GM19193 (cell line): ENCODE data around the gene PRLR.

Source experiments
- POLR2A ChIP-seq: IDR thresholded peaks from 4 replicates; pipeline ENCODE4 v1.6.1; 2011; ENCODE audit not compliant: insufficient read depth, insufficient read length; ENCODE audit errors: extremely low read depth

PRLR gene

DNA sequence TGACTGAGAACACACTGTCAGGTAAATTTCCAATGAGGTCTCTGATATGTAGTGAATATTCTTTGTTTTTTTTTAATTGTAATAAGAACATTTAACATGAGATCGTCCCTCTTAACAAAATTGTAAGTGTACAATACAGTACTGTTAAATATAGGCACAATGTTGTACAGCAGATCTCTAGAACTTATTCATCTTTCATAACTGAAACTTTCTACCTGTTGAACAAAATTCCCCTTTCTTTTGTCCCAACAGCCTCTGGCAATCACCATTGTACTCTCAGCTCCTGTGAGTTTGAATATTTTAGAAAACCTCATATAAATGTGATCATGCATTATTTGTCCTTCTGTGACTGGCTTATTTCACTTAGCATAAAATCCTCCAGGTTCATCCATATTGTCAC lies 10.6 kb upstream of the PRLR start:
- no peak for TF ChIP-seq POLR2A

- TF ChIP-seq POLR2A: no peak
Measured at GRCh38 chr5:35239911-35240610, 9.8 kb upstream of the PRLR start.

GRCh38 chr5:35239476-35239875 lies 9.2 kb upstream of the PRLR start:
- TF ChIP-seq POLR2A: no peak

DNA sequence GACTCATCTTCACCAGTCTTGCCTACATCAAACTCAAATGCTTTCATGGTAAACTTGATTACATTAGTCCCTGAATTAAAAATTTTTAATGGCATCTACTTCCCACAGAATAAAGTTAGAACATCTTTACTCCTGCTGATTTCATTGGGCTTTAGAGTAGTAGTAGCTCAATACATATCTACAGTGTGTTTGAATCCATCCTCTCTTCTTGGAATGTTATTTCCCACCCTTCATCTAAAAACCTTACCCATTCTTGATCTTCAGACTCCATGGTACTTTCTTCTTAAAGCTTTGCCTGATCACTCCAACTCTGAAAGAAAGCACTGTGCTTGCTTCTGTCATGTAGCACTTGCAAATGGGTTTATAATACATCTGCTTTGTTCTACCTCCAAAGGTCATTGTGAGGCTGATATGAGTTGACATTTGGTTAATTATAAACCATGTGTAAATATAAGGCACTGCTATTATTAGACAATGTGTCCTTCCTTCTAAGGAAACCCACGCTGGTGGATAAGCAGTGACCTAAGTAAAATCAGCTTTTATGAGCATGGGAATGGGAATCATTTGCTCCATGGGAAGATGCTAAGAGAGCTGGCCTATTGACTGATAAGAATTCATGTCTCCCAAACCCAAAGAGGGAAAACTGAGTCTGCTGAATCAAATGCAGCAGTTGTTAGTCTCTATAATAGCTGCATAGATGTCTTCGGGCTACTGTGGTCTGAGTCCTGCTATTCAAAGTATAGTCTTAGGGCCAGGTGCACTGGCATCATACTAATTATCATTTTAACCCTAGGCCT lies 7.5 kb upstream of the PRLR start:
- no peak for TF ChIP-seq POLR2A

GRCh38 chr5:35236770-35237169 lies 6.5 kb upstream of the PRLR start:
- TF ChIP-seq POLR2A: no peak

DNA sequence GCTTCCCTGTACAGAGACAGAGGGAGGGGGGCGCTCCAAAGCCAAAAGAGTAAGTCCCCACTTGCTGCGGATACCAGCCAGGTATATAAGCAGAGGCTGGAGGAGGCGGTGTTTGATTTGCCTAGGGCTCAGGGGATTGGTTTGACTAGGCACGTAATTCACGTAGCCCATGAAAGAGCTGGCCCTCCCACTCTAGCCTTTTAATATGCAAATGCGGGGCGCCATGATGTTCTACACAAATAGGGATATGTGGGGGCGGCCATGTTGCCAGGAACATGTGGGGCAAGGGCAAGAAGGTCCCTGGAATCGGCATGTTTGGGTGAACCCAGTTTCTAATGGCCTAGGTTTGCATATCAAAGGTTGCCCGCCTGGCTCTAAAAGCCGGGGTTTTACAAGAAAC lies 3.3 kb upstream of the PRLR start:
- no peak for TF ChIP-seq POLR2A

DNA sequence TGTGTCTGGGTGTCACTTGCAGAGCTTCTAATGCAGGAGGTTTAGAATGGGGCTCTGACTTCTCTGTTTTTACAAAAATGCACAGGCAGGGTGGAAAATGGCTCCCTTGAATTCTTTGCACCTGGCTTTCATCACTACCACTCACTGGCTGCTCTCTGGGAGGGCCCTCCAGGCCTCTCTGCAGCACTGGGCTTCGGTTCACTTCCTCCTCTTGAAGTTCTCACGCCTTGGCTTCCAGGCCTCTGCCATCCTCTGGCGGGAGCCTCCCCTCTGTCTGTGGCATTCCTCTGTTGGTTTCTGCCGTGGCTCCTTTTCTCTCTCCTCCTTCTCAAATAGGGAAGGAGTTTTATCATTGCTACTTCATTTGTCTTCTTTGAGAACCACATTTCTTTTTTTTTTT lies 2.8 kb upstream of the PRLR start:
- no peak for TF ChIP-seq POLR2A

DNA sequence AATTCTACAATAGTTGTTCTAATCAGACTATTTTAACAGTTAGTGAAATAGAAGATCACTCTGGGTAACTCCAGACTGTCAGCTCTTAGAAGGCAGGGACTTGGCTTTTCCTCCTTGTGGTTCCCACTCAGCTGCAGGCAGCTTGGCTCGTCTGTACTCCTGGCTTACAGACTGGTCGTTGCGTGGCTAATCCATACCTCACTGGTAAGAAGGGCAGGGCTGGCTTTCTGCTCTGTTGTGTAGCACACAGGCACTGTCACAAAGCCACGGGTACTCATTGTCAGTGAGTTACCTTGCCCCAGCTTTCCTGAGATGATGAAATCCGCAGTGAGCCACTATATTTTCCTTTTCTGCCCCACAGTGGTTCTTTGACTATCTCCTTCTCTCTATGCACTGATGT lies 1.8 kb upstream of the PRLR start:
- no peak for TF ChIP-seq POLR2A

DNA sequence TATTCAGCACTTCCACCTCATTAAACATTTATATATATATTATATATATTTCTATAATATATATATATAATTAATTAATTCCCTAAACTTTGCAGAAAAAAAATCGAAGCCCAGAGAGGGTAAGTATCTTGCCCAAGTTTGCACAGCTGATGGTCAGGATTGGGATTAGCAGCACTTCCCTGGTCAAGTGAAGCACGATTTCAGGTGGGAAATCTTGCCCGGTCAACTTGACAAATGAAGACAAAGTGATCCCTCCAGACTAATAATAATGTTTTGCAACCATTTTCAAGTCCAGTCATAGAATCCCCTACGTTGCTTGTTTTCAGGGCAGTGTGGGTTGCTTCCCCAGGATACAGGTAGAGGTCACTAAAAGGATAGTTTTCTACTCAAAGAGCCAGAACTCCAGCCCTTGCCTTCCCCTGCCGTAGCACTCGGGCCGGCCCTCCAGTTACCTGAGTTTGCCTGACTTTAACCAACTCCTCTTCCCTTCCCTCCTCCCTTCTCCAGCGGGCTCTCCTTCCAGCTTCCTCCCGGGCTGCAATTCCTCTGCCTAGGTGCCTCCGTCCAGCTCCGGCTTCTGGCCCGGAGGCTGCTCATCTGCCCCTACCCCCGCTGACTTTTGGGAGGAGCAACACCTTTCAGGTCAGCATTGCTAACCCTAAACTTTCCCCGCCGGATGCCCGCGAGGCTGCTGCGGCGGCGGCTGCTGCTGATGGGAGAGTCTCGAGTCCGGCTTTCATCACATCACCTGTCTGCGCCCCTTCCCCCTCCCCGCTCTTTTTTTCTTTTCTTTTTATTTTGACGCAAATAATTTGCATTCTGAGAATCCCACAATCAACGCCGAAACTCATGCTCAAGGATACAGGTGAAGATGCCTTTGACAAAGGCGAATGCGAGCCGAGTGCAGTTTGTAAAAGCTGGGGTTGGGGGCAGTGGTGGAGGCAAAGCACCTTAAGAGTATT lies 930 bp downstream of the PRLR start:
- no peak for TF ChIP-seq POLR2A

GRCh38 chr5:35228310-35228709 lies 2.0 kb downstream of the PRLR start:
- TF ChIP-seq POLR2A: no peak

DNA sequence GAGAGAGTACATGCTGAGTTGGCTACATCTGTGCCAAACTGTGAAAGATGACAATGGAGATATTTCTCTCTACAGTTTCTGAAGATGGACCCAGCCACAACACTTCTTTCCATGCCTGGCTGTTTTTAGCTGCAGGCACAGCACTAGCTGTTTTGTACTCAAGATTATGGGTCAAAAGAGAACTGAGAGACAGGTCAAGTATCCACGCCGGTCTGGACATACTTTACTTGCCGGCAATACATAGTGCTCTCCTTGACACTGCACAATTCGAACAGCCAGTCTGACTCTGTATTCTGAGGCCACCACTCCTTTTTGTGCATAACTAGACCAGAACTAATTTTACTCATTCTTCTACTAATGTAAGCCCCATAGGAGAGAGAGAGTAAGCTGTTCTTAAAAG lies 2.6 kb downstream of the PRLR start:
- TF ChIP-seq POLR2A: no peak

GRCh38 chr5:35223787-35224395 lies 6.4 kb downstream of the PRLR start:
- no peak for TF ChIP-seq POLR2A

- TF ChIP-seq POLR2A: no peak
Measured at GRCh38 chr5:35220967-35221366, 9.3 kb downstream of the PRLR start.

DNA sequence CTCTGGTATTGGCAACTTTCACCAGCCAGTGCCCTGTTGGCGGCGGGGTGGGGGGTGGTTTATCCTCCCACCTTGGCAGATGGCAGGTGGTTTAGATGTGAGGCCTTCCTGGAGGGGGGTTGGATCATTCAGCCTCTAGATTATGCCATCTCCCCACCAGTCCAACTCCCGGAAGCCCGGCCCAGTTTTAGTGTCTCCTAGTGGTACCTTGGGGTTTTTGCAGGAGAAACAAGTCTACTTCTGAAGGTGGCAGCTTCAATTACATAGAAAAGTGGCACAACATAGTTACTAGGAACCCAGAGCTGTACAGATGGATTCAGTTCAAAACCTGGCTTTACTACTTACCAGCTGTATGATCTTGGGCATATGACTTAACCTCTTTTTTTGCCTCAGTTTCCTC lies 11.3 kb downstream of the PRLR start:
- TF ChIP-seq POLR2A: no peak

DNA sequence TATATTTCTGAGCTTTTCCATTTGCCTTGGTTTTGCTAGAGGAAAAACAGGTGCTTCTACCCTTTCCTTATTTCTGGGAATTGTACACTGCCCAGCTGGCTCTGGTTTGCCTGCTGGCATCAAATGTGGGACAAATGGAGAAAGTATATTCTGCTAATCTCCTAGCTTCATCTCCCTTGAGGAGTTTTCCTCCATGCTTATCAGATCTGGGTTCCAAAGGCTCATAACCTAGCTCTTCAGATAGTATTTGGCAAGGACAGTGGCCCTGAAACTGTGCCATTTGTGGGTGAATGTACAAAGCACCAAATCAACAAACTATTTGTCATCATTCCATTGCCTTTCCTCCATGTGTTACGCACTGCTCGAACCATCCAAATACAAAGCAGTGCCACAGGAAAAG lies 16.2 kb downstream of the PRLR start:
- TF ChIP-seq POLR2A: no peak
